ENCODE results near the gene RBFOX1. TPM values are rescaled to one million over a fixed set of nuclear protein-coding genes. Genes with fewer than 3 reads are reported as not detected.

RBFOX1 gene
- total RNA-seq, 4 donors from 2014 or later = 0.08 to 0.32 TPM; not detected in 2

DNA sequence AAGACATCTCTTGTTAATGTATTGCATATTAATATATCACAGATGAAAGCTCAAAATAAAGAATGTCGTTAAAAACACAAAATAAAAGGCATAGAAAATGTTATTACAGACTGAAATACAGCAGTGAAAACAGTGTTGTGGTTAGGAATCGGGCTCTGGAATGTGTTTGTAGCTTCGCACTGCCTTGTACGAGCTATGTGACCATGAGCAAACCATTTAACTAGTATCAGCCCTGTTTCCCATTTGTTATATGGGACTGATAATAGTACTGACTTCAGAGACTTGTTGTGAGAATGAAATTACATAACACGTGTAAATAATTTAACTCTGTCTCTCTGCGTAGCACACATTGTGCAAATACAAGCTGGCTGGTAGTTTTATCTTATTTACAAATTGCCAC, 648 bp upstream of the RBFOX1 start:
- H3K36me3 ChIP-seq = no peaks in the 10 kb centered on the region
- H3K4me3 ChIP-seq = no peak overlapping the region
- no peaks in the 10 kb centered on the region for H3K9me3 ChIP-seq
- no peaks in the 10 kb centered on the region for H3K27me3 ChIP-seq
- WGBS = 58% methylated on average over 6 of the region's 6 CpGs
- H3K4me1 ChIP-seq = no peaks in the 10 kb centered on the region
- H3K27ac ChIP-seq = no peak overlapping the region
- TF ChIP-seq POLR2A (IDR thresholded peaks at IDR 0.05) (no peak), POLR2AphosphoS5 (IDR thresholded peaks at IDR 0.05) (no peak)
- TF ChIP-seq, protein P1, sequence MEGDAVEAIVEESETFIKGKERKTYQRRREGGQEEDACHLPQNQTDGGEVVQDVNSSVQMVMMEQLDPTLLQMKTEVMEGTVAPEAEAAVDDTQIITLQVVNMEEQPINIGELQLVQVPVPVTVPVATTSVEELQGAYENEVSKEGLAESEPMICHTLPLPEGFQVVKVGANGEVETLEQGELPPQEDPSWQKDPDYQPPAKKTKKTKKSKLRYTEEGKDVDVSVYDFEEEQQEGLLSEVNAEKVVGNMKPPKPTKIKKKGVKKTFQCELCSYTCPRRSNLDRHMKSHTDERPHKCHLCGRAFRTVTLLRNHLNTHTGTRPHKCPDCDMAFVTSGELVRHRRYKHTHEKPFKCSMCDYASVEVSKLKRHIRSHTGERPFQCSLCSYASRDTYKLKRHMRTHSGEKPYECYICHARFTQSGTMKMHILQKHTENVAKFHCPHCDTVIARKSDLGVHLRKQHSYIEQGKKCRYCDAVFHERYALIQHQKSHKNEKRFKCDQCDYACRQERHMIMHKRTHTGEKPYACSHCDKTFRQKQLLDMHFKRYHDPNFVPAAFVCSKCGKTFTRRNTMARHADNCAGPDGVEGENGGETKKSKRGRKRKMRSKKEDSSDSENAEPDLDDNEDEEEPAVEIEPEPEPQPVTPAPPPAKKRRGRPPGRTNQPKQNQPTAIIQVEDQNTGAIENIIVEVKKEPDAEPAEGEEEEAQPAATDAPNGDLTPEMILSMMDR (IDR thresholded peaks at IDR 0.05) = no peak
- no peak for DNase-seq (ENCODE audit: low spot score in 2 of 2)

DNA sequence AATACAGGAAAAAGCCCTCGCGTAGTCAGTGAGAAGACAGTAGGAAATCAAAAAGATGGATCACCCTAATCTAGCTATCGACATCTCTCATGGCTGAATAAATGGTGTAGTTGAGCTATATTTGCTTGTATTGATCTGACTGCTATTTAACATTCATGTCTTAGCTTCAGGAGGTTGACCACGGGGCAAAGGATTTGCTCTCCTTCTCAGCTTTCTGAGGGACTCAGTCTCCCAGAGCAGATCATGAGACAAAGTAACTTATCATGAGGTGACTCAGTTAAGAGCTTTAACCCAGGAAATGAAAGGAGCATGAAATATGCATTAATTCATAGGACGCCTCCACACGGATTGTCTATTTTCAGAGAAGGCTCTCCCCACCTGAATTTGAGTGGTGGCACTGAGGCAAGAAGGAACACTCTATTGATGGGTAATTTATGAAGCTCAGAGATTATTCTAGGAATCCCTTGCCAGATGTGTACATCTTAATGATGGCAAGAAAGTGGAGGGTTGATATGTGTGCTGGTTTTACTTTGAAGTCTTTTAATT, 608 bp downstream of the RBFOX1 start:
- WGBS = 84% methylated on average over 6 of the region's 6 CpGs
- H3K27ac ChIP-seq = no peak overlapping the region
- TF ChIP-seq, protein P1 (IDR thresholded peaks at IDR 0.05) = no peak
- TF ChIP-seq POLR2A (IDR thresholded peaks at IDR 0.05) (no peak), POLR2AphosphoS5 (IDR thresholded peaks at IDR 0.05) (no peak), EP300 (IDR thresholded peaks at IDR 0.05) (no peak)

DNA sequence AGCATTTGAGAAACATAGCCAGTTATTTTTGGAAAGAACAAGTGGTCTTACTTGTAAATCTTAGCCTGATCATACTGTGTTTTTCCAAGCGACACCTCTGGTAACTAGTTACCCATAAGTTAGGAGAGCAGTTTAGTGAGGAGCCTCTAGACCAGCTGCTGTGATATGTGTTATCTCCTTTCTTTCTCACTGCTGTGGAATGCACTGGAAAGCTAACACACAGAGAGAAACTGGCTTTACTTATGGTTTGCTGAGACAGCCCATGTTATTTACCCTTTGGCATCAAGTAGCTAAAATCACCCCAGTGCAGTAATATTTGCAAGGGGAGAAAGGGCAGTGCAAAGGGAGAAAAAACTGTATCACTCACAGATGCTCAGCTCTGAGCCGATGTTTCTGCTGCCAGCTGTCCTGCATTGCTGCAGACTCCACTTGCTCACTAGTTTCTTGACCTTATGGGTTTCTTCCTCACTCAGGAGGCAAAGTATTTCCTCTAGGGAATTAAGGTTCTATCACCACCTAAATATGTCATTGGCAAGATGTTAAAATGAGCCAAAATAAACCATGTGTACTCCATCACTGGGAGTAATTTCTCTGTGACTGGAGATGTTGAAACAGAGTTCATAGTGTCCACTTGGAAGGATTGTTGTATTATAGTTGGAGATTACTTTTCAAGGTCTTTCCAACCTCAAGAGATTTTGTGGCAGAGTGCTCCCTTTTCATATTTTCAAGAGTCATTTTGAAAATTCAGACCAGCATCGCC, 2.3 kb downstream of the RBFOX1 start:
- no peak for DNase-seq (ENCODE audit: low spot score in 2 of 2)
- Histone ChIP-seq H3K36me3 (no peaks in the 10 kb centered on the region), H3K9me3 (no peaks in the 10 kb centered on the region), H3K4me3 (no peak overlapping the region), H3K27me3 (no peaks in the 10 kb centered on the region), H3K4me1 (peaks cover 2% of the 10 kb centered on the region), H3K27ac (no peak overlapping the region)
- TF ChIP-seq EP300 (IDR thresholded peaks at IDR 0.05) = no peak
- TF ChIP-seq POLR2AphosphoS5 (IDR thresholded peaks at IDR 0.05) = no peak
- TF ChIP-seq, protein P1 (IDR thresholded peaks at IDR 0.05) = no peak
- TF ChIP-seq POLR2A (IDR thresholded peaks at IDR 0.05) = no peak
- 74% methylated on average over 3 of the region's 3 CpGs for WGBS

More for the DNA sequence above, 608 bp downstream of the RBFOX1 start:
- no peak overlapping the region for H3K4me3 ChIP-seq
- no peaks in the 10 kb centered on the region for H3K36me3 ChIP-seq
- no peaks in the 10 kb centered on the region for H3K27me3 ChIP-seq
- DNase-seq (ENCODE audit: low spot score in 2 of 2) = no peak
- peaks cover under 1% of the 10 kb centered on the region for H3K4me1 ChIP-seq
- H3K9me3 ChIP-seq = no peaks in the 10 kb centered on the region

DNA sequence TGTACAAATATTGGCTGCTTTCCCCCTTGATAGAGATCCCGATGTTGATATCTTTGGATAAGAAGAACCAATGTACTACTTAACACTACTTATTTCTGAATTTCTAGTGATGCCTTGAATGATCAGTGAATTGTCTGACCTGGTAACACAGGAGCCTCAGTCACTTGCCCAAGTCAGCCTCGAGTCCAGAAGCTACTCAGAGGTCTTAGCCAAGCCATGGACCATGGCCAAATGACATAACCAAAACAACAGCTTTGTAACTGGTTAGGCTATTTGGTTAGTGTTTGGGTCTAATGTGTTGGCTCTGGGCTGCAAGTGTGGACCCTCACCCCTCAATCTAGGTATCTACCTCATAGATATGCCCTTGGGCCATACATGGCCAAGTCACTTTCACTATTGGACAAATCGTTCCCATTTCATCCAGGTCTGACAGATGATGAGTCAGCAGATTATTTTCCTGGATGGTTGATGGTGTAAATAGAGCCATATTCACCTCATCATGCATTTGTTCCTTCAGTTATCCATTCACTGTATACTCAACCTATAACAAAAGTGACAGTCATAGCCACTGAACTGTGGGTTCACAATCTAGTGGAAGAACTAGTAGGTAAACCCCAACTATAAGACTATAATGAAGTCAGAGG, 3.5 kb downstream of the RBFOX1 start:
- 58% methylated on average over 3 of the region's 3 CpGs for WGBS
- TF ChIP-seq EP300 (IDR thresholded peaks at IDR 0.05) (no peak), POLR2AphosphoS5 (IDR thresholded peaks at IDR 0.05) (no peak), POLR2A (IDR thresholded peaks at IDR 0.05) (no peak)
- TF ChIP-seq, protein P1 (IDR thresholded peaks at IDR 0.05) = no peak
- H3K27ac ChIP-seq = no peak overlapping the region
- DNase-seq (ENCODE audit: low spot score in 2 of 2) = no peak
- no peaks in the 10 kb centered on the region for H3K27me3 ChIP-seq
- no peak overlapping the region for H3K4me3 ChIP-seq
- no peaks in the 10 kb centered on the region for H3K9me3 ChIP-seq
- H3K4me1 ChIP-seq = peaks cover 2% of the 10 kb centered on the region
- no peaks in the 10 kb centered on the region for H3K36me3 ChIP-seq

DNA sequence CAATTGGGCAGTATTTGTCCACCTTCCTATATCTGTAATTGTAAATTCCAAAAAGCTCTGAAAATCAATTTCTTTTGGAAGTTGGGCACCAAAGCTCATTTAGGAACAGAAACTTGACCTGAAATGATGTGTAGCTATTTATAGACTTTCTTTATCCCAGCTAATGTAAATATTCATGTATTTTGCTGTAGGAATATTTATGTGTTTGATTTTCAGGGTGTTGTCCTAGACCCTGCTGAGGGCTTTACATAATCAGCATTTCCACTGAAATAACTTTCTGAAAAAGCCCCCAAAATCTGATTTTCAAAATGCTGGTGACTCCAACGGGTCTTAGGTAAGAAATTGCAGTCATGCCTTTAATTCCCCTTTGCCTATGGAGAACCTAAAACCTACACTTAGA, 4.1 kb downstream of the RBFOX1 start:
- no peak for DNase-seq (ENCODE audit: low spot score in 2 of 2)
- peaks cover 2% of the 10 kb centered on the region for H3K4me1 ChIP-seq
- no peaks in the 10 kb centered on the region for H3K36me3 ChIP-seq
- TF ChIP-seq, protein P1 (IDR thresholded peaks at IDR 0.05) = no peak
- no peak for TF ChIP-seq EP300 (IDR thresholded peaks at IDR 0.05)
- TF ChIP-seq POLR2AphosphoS5 (IDR thresholded peaks at IDR 0.05) = no peak
- no peak overlapping the region for H3K4me3 ChIP-seq
- 77% methylated on average over 1 of the region's 1 CpG for WGBS
- H3K27ac ChIP-seq = no peak overlapping the region
- H3K27me3 ChIP-seq = no peaks in the 10 kb centered on the region
- H3K9me3 ChIP-seq = no peaks in the 10 kb centered on the region
